Upper lobe of left lung (tissue), 6 donors: ENCODE data around the gene PGS1. TPM values are rescaled to one million over a fixed set of nuclear protein-coding genes. Genes with fewer than 3 reads are reported as not detected.

Source experiments
- ATAC-seq, 2 donors: fragments of 200-7000 bp; cut with Tn5 transposase; one replicate each; pipeline ENCODE4 v1.9.1; 2022; ENCODE audit warnings: mild to moderate bottlenecking in 2 of 2, moderate library complexity in 2 of 2; ENCODE audit not compliant: low FRiP score in 2 of 2
- DNase-seq, 2 donors: peaks; one replicate each; pipeline ENCODE4 v3.0.0-alpha.2; 2019 to 2020
- H3K27ac ChIP-seq, 4 donors: fragments of 200-600 bp; sonication (generic); one replicate each; pipeline ENCODE4 v1.5.1; 2016 to 2019
- H3K27me3 ChIP-seq, 4 donors: fragments of 200-600 bp; sonication (generic); one replicate each; pipeline ENCODE4 v1.5.1; 2017 to 2019
- H3K36me3 ChIP-seq, 4 donors: fragments of 200-600 bp; sonication (generic); one replicate each; pipeline ENCODE4 v1.5.1; 2016 to 2019
- H3K4me1 ChIP-seq, 4 donors: fragments of 200-600 bp; sonication (generic); one replicate each; pipeline ENCODE4 v1.5.1; 2018 to 2019
- H3K4me3 ChIP-seq, 4 donors: fragments of 200-600 bp; sonication (generic); one replicate each; pipeline ENCODE4 v1.5.1; 2017 to 2019; ENCODE audit warnings: mild to moderate bottlenecking in 2 of 4, moderate library complexity in 1 of 4
- H3K9me3 ChIP-seq, 4 donors: fragments of 200-600 bp; sonication (generic); one replicate each; pipeline ENCODE4 v1.5.1; 2018 to 2019
- EP300 ChIP-seq, 4 donors: sonication (generic); formaldehyde crosslinking; IDR thresholded peaks; one replicate each; pipeline ENCODE4 v1.5.1; 2017; ENCODE audit warnings: antibody characterized with exemption in 4 of 4, control low read depth in 2 of 4
- POLR2A ChIP-seq, 4 donors: fragments of 450-650 bp; IDR thresholded peaks; one replicate each; pipeline ENCODE4 v1.5.1; 2016 to 2017; ENCODE audit warnings: antibody characterized with exemption in 4 of 4, mild to moderate bottlenecking in 2 of 4
- POLR2AphosphoS5 ChIP-seq, 2 donors: sonication (generic); formaldehyde crosslinking; IDR thresholded peaks; one replicate each; pipeline ENCODE4 v1.5.1; 2017; ENCODE audit warnings: antibody characterized with exemption in 2 of 2
- WGBS, 2 donors: methylation state at CpG; one replicate each; pipeline ENCODE4 v1.1.5; 2017 to 2018; 5-methylcytosine and 5-hydroxymethylcytosine counted together
- total RNA-seq, 6 donors: library from RNA; depleted of rRNA in 4 of 6; stranded (reverse); fragments of >200 nt in 4 of 6; gene quantifications; one replicate each; pipeline versions ENCODE4 v1.1.0 to v1.2.1, GENCODE V29; 2016 to 2021
- TF ChIP-seq, protein P1 (sequence below), 6 experiments: fragments of 450-650 bp in 4 of 6; fragments of 200-600 bp in 2 of 6; sonication (generic) in 2 of 6; IDR thresholded peaks; one replicate each; pipeline ENCODE4 v1.5.1; 2016 to 2019; ENCODE audit warnings: antibody characterized with exemption in 6 of 6
- donor health status: DM: no; HTN: no; CAD: no; lungs with moderate emphysema.
- donor health status: DM: no; HTN: yes; CAD: no; lungs with severe emphysema.

Gene PGS1
- total RNA-seq, 6 donors from 2014 or later, result 79.2 to 348 (median 92.3) TPM

DNA sequence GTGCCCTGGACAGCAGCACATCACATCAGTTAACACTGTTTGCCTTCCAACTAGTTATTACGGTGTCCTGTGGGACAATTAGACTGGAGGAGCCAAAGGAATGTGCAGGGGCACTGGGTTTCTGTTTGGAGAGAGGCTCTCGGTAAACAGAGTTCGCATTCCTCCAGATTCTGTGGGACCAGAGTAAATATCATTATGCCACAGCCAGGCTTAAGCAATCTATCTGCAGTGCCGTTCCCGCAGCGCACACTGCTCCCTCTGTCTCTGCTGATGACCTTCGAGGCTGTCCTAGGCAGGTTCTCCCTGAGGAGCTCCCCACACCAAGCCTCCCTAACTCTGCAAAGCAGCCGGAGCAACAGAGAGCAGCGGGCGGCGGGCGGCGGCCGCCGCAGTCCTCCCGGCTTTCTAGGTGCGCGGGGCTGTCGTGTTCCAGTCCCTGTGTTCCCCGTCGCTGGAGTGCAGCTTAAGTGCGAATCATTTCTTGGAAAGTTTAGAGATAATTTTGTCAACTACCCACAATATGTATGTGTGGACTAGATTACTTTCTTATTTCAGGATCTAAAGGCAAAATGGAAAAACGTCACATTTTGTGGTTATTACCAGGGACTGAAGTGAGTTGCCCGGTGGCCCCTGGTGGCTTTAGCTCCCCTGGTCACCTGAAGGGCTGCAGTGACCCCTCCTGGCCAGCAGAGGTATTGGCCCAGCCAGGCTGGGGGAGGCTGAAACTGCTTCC is 43.3 kb downstream of the PGS1 start:
- ATAC-seq (peak; percentile 83 to 86), DNase-seq (peak; percentile 84 to 87)
- peak overlapping the region; percentile 43 to 95 (median 63) for H3K27ac ChIP-seq
- H3K36me3 ChIP-seq, result peaks cover 18 to 70% (median 54%) of the 10 kb centered on the region in 4 donors
- 69 to 79% methylated on average over 18 to 24 of the region's 24 CpGs for WGBS, 2 donors
- H3K4me1 ChIP-seq, result peaks cover 59 to 88% (median 80%) of the 10 kb centered on the region in 4 donors
- H3K9me3 ChIP-seq, result no peaks in the 10 kb centered on the region
- H3K27me3 ChIP-seq, result no peaks in the 10 kb centered on the region
- TF ChIP-seq EP300 (IDR thresholded peaks at IDR 0.05) (no peak), POLR2AphosphoS5 (IDR thresholded peaks at IDR 0.05) (peak; percentile 4 to 62), POLR2A (IDR thresholded peaks at IDR 0.05) (no peak)
- TF ChIP-seq, protein P1, sequence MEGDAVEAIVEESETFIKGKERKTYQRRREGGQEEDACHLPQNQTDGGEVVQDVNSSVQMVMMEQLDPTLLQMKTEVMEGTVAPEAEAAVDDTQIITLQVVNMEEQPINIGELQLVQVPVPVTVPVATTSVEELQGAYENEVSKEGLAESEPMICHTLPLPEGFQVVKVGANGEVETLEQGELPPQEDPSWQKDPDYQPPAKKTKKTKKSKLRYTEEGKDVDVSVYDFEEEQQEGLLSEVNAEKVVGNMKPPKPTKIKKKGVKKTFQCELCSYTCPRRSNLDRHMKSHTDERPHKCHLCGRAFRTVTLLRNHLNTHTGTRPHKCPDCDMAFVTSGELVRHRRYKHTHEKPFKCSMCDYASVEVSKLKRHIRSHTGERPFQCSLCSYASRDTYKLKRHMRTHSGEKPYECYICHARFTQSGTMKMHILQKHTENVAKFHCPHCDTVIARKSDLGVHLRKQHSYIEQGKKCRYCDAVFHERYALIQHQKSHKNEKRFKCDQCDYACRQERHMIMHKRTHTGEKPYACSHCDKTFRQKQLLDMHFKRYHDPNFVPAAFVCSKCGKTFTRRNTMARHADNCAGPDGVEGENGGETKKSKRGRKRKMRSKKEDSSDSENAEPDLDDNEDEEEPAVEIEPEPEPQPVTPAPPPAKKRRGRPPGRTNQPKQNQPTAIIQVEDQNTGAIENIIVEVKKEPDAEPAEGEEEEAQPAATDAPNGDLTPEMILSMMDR (IDR thresholded peaks at IDR 0.05), result peak; percentile 95 to 99 (median 97)
- peak overlapping the region in 1 of 4 donors; percentile 13 for H3K4me3 ChIP-seq

DNA sequence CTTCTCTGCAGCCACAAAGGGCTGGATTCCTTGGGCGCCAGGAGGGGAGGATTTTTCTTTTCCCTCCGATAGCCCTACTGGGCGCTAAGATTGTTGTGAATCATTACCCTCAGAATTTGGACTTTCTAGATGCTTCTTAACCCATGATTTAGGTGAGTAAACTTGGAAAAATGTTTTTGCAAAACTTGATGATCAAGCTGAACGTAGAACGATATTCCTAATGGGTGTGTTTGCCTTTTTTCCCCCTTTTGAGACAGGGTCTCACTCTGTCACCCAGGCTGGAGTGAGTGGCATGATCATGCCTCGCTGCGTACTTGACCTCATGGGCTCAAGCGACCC is 43.8 kb downstream of the PGS1 start:
- 67 to 83% methylated on average over 7 to 8 of the region's 8 CpGs for WGBS, 2 donors
- Histone ChIP-seq H3K9me3 (no peaks in the 10 kb centered on the region), H3K36me3 (peaks cover 23 to 75% (median 59%) of the 10 kb centered on the region in 4 donors), H3K4me3 (peak overlapping the region in 1 of 4 donors; percentile 13), H3K27ac (peak overlapping the region in 2 of 4 donors; percentile 54 to 95), H3K4me1 (peaks cover 56 to 82% (median 75%) of the 10 kb centered on the region in 4 donors), H3K27me3 (no peaks in the 10 kb centered on the region)
- DNase-seq (no peak), ATAC-seq (no peak)
- TF ChIP-seq, protein P1 (IDR thresholded peaks at IDR 0.05), result peak in 1 of 6 experiments; percentile 59
- no peak for TF ChIP-seq EP300 (IDR thresholded peaks at IDR 0.05)

DNA sequence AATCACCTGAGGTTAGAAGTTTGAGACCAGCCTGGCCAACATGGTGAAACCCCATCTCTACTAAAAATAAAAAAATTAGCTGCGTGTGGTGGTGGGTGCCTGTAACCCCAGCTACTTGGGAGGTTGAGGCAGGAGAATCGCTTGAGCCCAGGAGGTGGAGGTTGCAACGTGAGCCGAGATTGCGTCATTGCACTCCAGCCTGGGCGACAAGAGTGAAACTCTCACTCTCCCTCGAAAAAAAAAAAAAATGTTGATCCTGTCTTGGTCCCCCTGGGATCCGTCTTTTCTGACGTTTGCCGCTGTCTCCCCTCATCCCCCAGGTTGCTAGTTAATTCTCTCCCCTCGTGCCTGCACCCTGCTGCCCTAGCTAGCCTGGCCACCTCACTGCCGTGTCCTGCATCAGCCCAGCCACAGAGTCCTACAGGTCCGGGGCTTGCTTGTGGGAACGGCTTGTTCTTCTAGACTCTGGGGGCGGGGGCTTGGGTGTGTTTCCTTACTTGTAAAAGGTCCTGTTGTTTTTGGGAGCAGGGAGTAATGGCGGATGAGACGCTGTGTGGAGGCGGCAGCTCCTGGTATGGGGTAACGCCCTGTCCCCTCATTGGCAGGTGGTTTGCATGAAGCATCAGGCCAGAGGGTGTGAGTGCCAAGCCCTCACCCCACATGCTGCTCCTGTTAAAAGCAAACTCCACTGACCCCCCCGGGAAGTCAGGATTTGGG is 44.6 kb downstream of the PGS1 start:
- TF ChIP-seq, protein P1 (IDR thresholded peaks at IDR 0.05), result no peak
- TF ChIP-seq POLR2A (IDR thresholded peaks at IDR 0.05), result no peak
- TF ChIP-seq EP300 (IDR thresholded peaks at IDR 0.05), result no peak
- TF ChIP-seq POLR2AphosphoS5 (IDR thresholded peaks at IDR 0.05), result no peak
- no peak for ATAC-seq
- H3K36me3 ChIP-seq, result peaks cover 26 to 81% (median 63%) of the 10 kb centered on the region in 4 donors
- no peaks in the 10 kb centered on the region for H3K27me3 ChIP-seq
- H3K9me3 ChIP-seq, result no peaks in the 10 kb centered on the region
- WGBS, 2 donors, result 75 to 82% methylated on average over 19 to 20 of the region's 20 CpGs
- no peak overlapping the region for H3K4me3 ChIP-seq
- peak overlapping the region in 3 of 4 donors; percentile 54 to 95 (median 61) for H3K27ac ChIP-seq
- peak in 1 of 2 donors; percentile 56 for DNase-seq
- peaks cover 48 to 74% (median 67%) of the 10 kb centered on the region in 4 donors for H3K4me1 ChIP-seq

DNA sequence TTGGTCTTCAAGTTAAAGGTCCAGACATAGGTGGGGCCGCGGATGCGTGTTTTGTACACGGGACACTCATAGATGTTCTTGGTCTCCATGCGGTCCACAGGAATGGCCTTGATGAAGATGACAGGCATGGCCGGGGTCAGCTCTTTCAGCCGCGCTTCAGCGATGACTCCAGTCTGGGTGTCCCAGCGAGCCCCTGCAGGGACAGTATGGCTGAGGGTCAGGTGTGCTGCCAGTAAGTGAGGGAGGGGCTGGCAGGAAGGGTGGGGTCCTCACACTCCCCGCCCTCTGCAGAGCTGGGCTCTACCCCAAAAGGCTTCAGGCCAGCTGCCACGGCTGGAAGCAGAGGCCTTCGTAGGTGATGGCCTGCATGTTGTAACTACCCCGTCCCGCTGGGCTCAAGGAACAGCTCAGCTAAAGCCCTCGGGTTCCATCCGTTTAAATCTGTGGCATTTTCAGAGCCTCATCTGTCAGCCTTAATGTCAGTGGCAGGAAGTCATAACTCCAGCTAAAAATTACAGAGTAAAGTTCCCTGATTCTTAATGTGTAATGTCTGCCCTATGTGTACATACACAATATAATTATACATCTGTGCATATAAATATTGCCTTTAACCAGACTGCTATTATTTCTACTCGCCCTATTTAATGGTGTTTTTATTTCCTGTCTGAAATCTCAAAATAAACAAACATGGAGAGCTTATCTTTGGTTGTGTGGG is 45.7 kb downstream of the PGS1 start:
- H3K36me3 ChIP-seq, result peaks cover 26 to 91% (median 66%) of the 10 kb centered on the region in 4 donors

More for the DNA sequence above, 45.7 kb downstream of the PGS1 start:
- 76 to 82% methylated on average over 11 to 18 of the region's 18 CpGs for WGBS, 2 donors
- no peak for ATAC-seq
- Histone ChIP-seq H3K4me3 (no peak overlapping the region), H3K27me3 (no peaks in the 10 kb centered on the region), H3K9me3 (no peaks in the 10 kb centered on the region), H3K4me1 (peaks cover 37 to 67% (median 60%) of the 10 kb centered on the region in 4 donors), H3K27ac (peak overlapping the region in 3 of 4 donors; percentile 24 to 61 (median 54))
- no peak for DNase-seq
- no peak for TF ChIP-seq POLR2A (IDR thresholded peaks at IDR 0.05)
- no peak for TF ChIP-seq EP300 (IDR thresholded peaks at IDR 0.05)
- TF ChIP-seq, protein P1 (IDR thresholded peaks at IDR 0.05), result no peak
- no peak for TF ChIP-seq POLR2AphosphoS5 (IDR thresholded peaks at IDR 0.05)
